ENCODE measurements around the gene NUDT8.
"Not testable (repeated sequence)": the region's sequence is repeated elsewhere in the genome, so short reads cannot be mapped to it uniquely, and the experiment has no call there.

The NUDT8 gene

DNA sequence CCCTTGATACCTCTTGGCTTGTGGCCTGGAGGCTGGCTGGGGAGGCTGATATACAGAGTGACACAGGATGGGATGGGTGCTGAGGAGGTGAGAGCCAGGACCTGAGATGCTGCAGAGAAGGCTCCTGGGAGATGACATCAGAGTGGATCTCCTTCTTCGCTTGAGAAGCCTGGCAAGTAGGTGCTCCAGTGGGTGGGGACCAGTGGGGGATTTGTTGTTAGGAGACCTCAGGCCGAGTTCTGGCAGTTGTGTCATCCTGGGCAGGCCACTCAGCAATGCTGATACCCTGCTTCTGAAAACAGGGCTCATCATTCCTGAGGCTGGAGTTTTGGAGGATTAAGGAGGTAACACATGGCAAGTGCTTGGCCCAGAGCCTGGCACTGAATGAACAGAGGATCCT, 24.9 kb downstream of the NUDT8 start:
- no peak overlapping the region for H3K27ac ChIP-seq (ENCODE audit: low read depth, low read length, poor library complexity, severe bottlenecking)
- no peak overlapping the region for H3K4me3 ChIP-seq (ENCODE audit: low read depth, low read length, poor library complexity, severe bottlenecking)
- H2AFZ ChIP-seq (ENCODE audit: low read length): no peak overlapping the region
- peaks cover 17% of the 10 kb centered on the region for H3K36me3 ChIP-seq (ENCODE audit: insufficient read depth, low read length)
- H3K9me2 ChIP-seq (ENCODE audit: low read depth, low read length): no peaks in the 10 kb centered on the region
- H3K79me2 ChIP-seq (ENCODE audit: insufficient read depth, low read length): peaks cover 9% of the 10 kb centered on the region; the same call in 1 of the 2 replicates
- H4K20me1 ChIP-seq (ENCODE audit: insufficient read depth, low read length): no peaks in the 10 kb centered on the region
- H3K9me3 ChIP-seq (ENCODE audit: low read length): no peaks in the 10 kb centered on the region
- H3K4me2 ChIP-seq (ENCODE audit: low read length): no peak overlapping the region
- peaks cover 38% of the 10 kb centered on the region for H3K4me1 ChIP-seq (ENCODE audit: insufficient read depth, low read length, severe bottlenecking)
- no peaks in the 10 kb centered on the region for H3F3A ChIP-seq (ENCODE audit: insufficient read depth, low read length)
- TF ChIP-seq, protein P1, sequence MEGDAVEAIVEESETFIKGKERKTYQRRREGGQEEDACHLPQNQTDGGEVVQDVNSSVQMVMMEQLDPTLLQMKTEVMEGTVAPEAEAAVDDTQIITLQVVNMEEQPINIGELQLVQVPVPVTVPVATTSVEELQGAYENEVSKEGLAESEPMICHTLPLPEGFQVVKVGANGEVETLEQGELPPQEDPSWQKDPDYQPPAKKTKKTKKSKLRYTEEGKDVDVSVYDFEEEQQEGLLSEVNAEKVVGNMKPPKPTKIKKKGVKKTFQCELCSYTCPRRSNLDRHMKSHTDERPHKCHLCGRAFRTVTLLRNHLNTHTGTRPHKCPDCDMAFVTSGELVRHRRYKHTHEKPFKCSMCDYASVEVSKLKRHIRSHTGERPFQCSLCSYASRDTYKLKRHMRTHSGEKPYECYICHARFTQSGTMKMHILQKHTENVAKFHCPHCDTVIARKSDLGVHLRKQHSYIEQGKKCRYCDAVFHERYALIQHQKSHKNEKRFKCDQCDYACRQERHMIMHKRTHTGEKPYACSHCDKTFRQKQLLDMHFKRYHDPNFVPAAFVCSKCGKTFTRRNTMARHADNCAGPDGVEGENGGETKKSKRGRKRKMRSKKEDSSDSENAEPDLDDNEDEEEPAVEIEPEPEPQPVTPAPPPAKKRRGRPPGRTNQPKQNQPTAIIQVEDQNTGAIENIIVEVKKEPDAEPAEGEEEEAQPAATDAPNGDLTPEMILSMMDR (IDR thresholded peaks at IDR 0.05; ENCODE audit: low read length): no peak
- TF ChIP-seq EZH2 (IDR thresholded peaks at IDR 0.05; ENCODE audit: borderline replicate concordance, low read length): no peak
- peaks cover 3% of the 10 kb centered on the region; the same call in 1 of the 2 replicates for H3K27me3 ChIP-seq (ENCODE audit: insufficient read depth, low read length)
- H3K9ac ChIP-seq (ENCODE audit: low read length): no peak overlapping the region

DNA sequence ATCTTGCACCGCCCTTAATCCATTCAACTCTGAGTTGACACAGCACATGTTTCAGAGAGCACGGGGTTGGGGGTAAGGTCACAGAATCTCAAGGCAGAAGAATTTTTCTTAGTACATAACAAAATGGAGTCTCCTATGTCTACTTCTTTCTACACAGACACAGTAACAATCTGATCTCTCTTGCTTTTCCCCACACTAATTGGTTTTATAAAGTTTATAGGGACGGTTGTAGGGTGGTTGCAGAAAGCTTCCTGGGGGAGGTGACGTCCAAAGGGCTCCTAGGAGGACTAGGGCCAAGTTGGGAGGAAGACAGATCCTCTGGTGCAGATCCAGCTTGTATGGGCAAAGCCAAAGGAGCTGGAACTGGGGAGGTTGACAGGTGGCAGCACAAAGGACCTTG, 25.6 kb downstream of the NUDT8 start:
- H4K20me1 ChIP-seq (ENCODE audit: insufficient read depth, low read length); H2AFZ ChIP-seq (ENCODE audit: low read length); H3K9me2 ChIP-seq (ENCODE audit: low read depth, low read length); H3K4me2 ChIP-seq (ENCODE audit: low read length); H3K9me3 ChIP-seq (ENCODE audit: low read length); H3K9ac ChIP-seq (ENCODE audit: low read length); H3K79me2 ChIP-seq (ENCODE audit: insufficient read depth, low read length); H3F3A ChIP-seq (ENCODE audit: insufficient read depth, low read length); H3K27ac ChIP-seq (ENCODE audit: low read depth, low read length, poor library complexity, severe bottlenecking); H3K27me3 ChIP-seq (ENCODE audit: insufficient read depth, low read length); H3K4me3 ChIP-seq (ENCODE audit: low read depth, low read length, poor library complexity, severe bottlenecking): not testable (repeated sequence)
- peaks cover 41% of the 10 kb centered on the region for H3K4me1 ChIP-seq (ENCODE audit: insufficient read depth, low read length, severe bottlenecking)
- peaks cover 11% of the 10 kb centered on the region for H3K36me3 ChIP-seq (ENCODE audit: insufficient read depth, low read length)

DNA sequence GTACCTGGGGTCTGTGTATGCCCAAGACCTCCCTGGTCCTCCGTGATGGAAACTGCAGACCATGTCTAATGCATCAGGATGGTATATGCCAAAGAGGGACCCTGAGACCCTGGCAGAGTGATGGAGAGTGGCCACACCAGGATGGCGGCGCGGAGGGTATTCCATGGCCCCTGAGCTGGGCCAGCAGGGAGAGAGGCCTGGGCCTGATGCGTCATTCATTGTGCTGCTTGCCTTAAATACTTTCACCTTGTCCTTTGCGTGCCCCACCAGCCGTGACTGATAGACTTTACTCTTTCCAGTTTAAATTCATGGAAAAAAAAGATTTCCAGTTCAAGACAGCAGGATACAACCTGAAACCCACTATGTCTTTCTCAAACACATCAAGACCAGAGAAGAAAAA, 28.6 kb downstream of the NUDT8 start:
- 0 out of 2 replicates have a peak, but pooled peaks cover 2% of the 10 kb centered on the region for H3K9me3 ChIP-seq (ENCODE audit: low read length)
- H3K4me2 ChIP-seq (ENCODE audit: low read length): peak overlapping the region; percentile 45; the same call in 1 of the 2 replicates
- H2AFZ ChIP-seq (ENCODE audit: low read length): no peak overlapping the region
- peaks cover 21% of the 10 kb centered on the region for H3K4me1 ChIP-seq (ENCODE audit: insufficient read depth, low read length, severe bottlenecking)
- H4K20me1 ChIP-seq (ENCODE audit: insufficient read depth, low read length): no peaks in the 10 kb centered on the region
- no peak overlapping the region for H3K4me3 ChIP-seq (ENCODE audit: low read depth, low read length, poor library complexity, severe bottlenecking)
- no peaks in the 10 kb centered on the region; the same call in 1 of the 2 replicates for H3K36me3 ChIP-seq (ENCODE audit: insufficient read depth, low read length)
- no peak overlapping the region; the same call in 1 of the 2 replicates for H3K9ac ChIP-seq (ENCODE audit: low read length)
- H3K79me2 ChIP-seq (ENCODE audit: insufficient read depth, low read length): no peaks in the 10 kb centered on the region
- H3K9me2 ChIP-seq (ENCODE audit: low read depth, low read length): no peaks in the 10 kb centered on the region
- H3F3A ChIP-seq (ENCODE audit: insufficient read depth, low read length): no peaks in the 10 kb centered on the region
- peak overlapping the region; percentile 73 for H3K27ac ChIP-seq (ENCODE audit: low read depth, low read length, poor library complexity, severe bottlenecking)
- H3K27me3 ChIP-seq (ENCODE audit: insufficient read depth, low read length): peaks cover 3% of the 10 kb centered on the region; the same call in 1 of the 2 replicates
- TF ChIP-seq, protein P1 (IDR thresholded peaks at IDR 0.05; ENCODE audit: low read length): no peak
- TF ChIP-seq EZH2 (IDR thresholded peaks at IDR 0.05; ENCODE audit: borderline replicate concordance, low read length): no peak
